Muscle layer of colon (tissue), 2 donors: ENCODE results near the gene SIGLEC1.

ENCODE experiments used
- H3K27ac ChIP-seq: one replicate; pipeline ENCODE4 v1.7.0; 2013; ENCODE audit warnings: low read depth, mild to moderate bottlenecking, low read length, moderate library complexity
- H3K27me3 ChIP-seq, 2 donors: one replicate each; pipeline ENCODE4 v1.7.0; 2013; ENCODE audit warnings: low read length in 2 of 2, mild to moderate bottlenecking in 2 of 2; ENCODE audit not compliant: insufficient read depth in 2 of 2, control insufficient read depth in 1 of 2
- H3K36me3 ChIP-seq: one replicate; pipeline ENCODE4 v1.7.0; 2013; ENCODE audit warnings: mild to moderate bottlenecking, low read length; ENCODE audit not compliant: insufficient read depth
- H3K4me1 ChIP-seq: one replicate; pipeline ENCODE4 v1.7.0; 2013; ENCODE audit warnings: mild to moderate bottlenecking, low read length; ENCODE audit not compliant: insufficient read depth
- H3K4me3 ChIP-seq, 2 donors: one replicate each; pipeline ENCODE4 v1.7.0; 2013; ENCODE audit warnings: low read length in 2 of 2, low read depth in 1 of 2, mild to moderate bottlenecking in 1 of 2, moderate library complexity in 1 of 2
- H3K9ac ChIP-seq: one replicate; pipeline ENCODE4 v1.7.0; 2013; ENCODE audit warnings: low read length
- H3K9me3 ChIP-seq: one replicate; pipeline ENCODE4 v1.7.0; 2013; ENCODE audit warnings: mild to moderate bottlenecking, low read length
- donor health status: abdominal sarcoma.
- donor health status: Adenocarcinoma of cecum.

Gene SIGLEC1

GRCh38 chr20:3705970-3706739 lies 6.2 kb downstream of the SIGLEC1 start:
- H3K9me3 ChIP-seq: no peaks in the 10 kb centered on the region
- no peak overlapping the region for H3K9ac ChIP-seq
- no peaks in the 10 kb centered on the region for H3K27me3 ChIP-seq
- H3K27ac ChIP-seq: no peak overlapping the region
- peaks cover 10% of the 10 kb centered on the region for H3K4me1 ChIP-seq
- no peak overlapping the region for H3K4me3 ChIP-seq
- H3K36me3 ChIP-seq: no peaks in the 10 kb centered on the region

- Histone ChIP-seq H3K36me3 (no peaks in the 10 kb centered on the region), H3K9me3 (no peaks in the 10 kb centered on the region), H3K9ac (no peak overlapping the region), H3K27ac (no peak overlapping the region), H3K27me3 (no peaks in the 10 kb centered on the region), H3K4me3 (no peak overlapping the region), H3K4me1 (peaks cover 4% of the 10 kb centered on the region)
Observed at GRCh38 chr20:3705491-3705969, 6.9 kb downstream of the SIGLEC1 start.

- no peak overlapping the region for H3K4me3 ChIP-seq
- no peak overlapping the region for H3K9ac ChIP-seq
- H3K36me3 ChIP-seq: no peaks in the 10 kb centered on the region
- no peaks in the 10 kb centered on the region for H3K4me1 ChIP-seq
- no peak overlapping the region for H3K27ac ChIP-seq
- H3K9me3 ChIP-seq: no peaks in the 10 kb centered on the region
- no peaks in the 10 kb centered on the region for H3K27me3 ChIP-seq
Observed at GRCh38 chr20:3704087-3704486, 8.3 kb downstream of the SIGLEC1 start.

GRCh38 chr20:3702611-3703391 lies 9.6 kb downstream of the SIGLEC1 start:
- no peaks in the 10 kb centered on the region for H3K36me3 ChIP-seq
- no peak overlapping the region for H3K27ac ChIP-seq
- no peak overlapping the region for H3K9ac ChIP-seq
- H3K9me3 ChIP-seq: no peaks in the 10 kb centered on the region
- H3K4me3 ChIP-seq: no peak overlapping the region
- H3K27me3 ChIP-seq: no peaks in the 10 kb centered on the region
- H3K4me1 ChIP-seq: no peaks in the 10 kb centered on the region

- no peak overlapping the region for H3K9ac ChIP-seq
- no peaks in the 10 kb centered on the region for H3K4me1 ChIP-seq
- no peak overlapping the region for H3K27ac ChIP-seq
- H3K4me3 ChIP-seq: no peak overlapping the region
- no peaks in the 10 kb centered on the region for H3K27me3 ChIP-seq
- no peaks in the 10 kb centered on the region for H3K9me3 ChIP-seq
- H3K36me3 ChIP-seq: no peaks in the 10 kb centered on the region
Observed at GRCh38 chr20:3701061-3701998, 11.1 kb downstream of the SIGLEC1 start.

GRCh38 chr20:3699037-3699436 lies 13.4 kb downstream of the SIGLEC1 start:
- Histone ChIP-seq H3K9me3 (no peaks in the 10 kb centered on the region), H3K4me1 (no peaks in the 10 kb centered on the region)

GRCh38 chr20:3698591-3699001 lies 13.8 kb downstream of the SIGLEC1 start:
- no peak overlapping the region for H3K27ac ChIP-seq
- H3K36me3 ChIP-seq: no peaks in the 10 kb centered on the region

More at GRCh38 chr20:3699037-3699436, 13.4 kb downstream of the SIGLEC1 start:
- Histone ChIP-seq H3K27ac (no peak overlapping the region), H3K27me3 (no peaks in the 10 kb centered on the region), H3K36me3 (no peaks in the 10 kb centered on the region), H3K4me3 (no peak overlapping the region), H3K9ac (no peak overlapping the region)

GRCh38 chr20:3697588-3698305 lies 14.7 kb downstream of the SIGLEC1 start:
- Histone ChIP-seq H3K36me3 (no peaks in the 10 kb centered on the region), H3K9me3 (no peaks in the 10 kb centered on the region), H3K27ac (no peak overlapping the region), H3K4me3 (no peak overlapping the region), H3K4me1 (no peaks in the 10 kb centered on the region), H3K27me3 (no peaks in the 10 kb centered on the region), H3K9ac (no peak overlapping the region)

More at GRCh38 chr20:3698591-3699001, 13.8 kb downstream of the SIGLEC1 start:
- H3K27me3 ChIP-seq: no peaks in the 10 kb centered on the region
- H3K4me1 ChIP-seq: no peaks in the 10 kb centered on the region
- no peak overlapping the region for H3K9ac ChIP-seq
- H3K9me3 ChIP-seq: no peaks in the 10 kb centered on the region
- H3K4me3 ChIP-seq: no peak overlapping the region

GRCh38 chr20:3696745-3697587 lies 15.4 kb downstream of the SIGLEC1 start:
- Histone ChIP-seq H3K4me3 (no peak overlapping the region), H3K27me3 (no peaks in the 10 kb centered on the region), H3K4me1 (no peaks in the 10 kb centered on the region), H3K9me3 (no peaks in the 10 kb centered on the region), H3K9ac (no peak overlapping the region), H3K27ac (no peak overlapping the region), H3K36me3 (no peaks in the 10 kb centered on the region)

- no peak overlapping the region for H3K27ac ChIP-seq
- H3K4me3 ChIP-seq: no peak overlapping the region
- H3K9me3 ChIP-seq: no peaks in the 10 kb centered on the region
- H3K4me1 ChIP-seq: no peaks in the 10 kb centered on the region
- no peaks in the 10 kb centered on the region for H3K36me3 ChIP-seq
- H3K9ac ChIP-seq: no peak overlapping the region
- H3K27me3 ChIP-seq: no peaks in the 10 kb centered on the region
Observed at GRCh38 chr20:3696200-3696599, 16.2 kb downstream of the SIGLEC1 start.
